Liver (tissue), 9 donors: ENCODE results near the gene DNMT3A. TPM values are rescaled to one million over a fixed set of nuclear protein-coding genes. Genes with fewer than 3 reads are reported as not detected.

Source experiments
- DNase-seq: peaks from one replicate; pipeline ENCODE4 v3.0.0-alpha.2; 2017; ENCODE audit warnings: low spot score
- H3K27ac ChIP-seq, 2 donors: one replicate each; pipeline ENCODE4 v1.7.0; 2013; ENCODE audit warnings: inconsistent platforms in 2 of 2, low read length in 2 of 2, control low read depth in 1 of 2, low read depth in 1 of 2, mild to moderate bottlenecking in 1 of 2
- H3K27me3 ChIP-seq, 4 donors: one replicate each; pipeline versions ENCODE4 v1.6.1 to v1.7.0; 2013; ENCODE audit warnings: low read length in 3 of 4, inconsistent platforms in 1 of 4, mild to moderate bottlenecking in 1 of 4, moderate library complexity in 1 of 4; ENCODE audit not compliant: control insufficient read depth in 4 of 4, insufficient read depth in 4 of 4
- H3K36me3 ChIP-seq, 4 donors: one replicate each; pipeline versions ENCODE4 v1.6.1 to v1.7.0; 2013; ENCODE audit warnings: low read length in 3 of 4, mild to moderate bottlenecking in 3 of 4, low read depth in 1 of 4, moderate library complexity in 1 of 4; ENCODE audit not compliant: control insufficient read depth in 4 of 4, insufficient read depth in 3 of 4
- H3K4me1 ChIP-seq, 4 donors: one replicate each; pipeline versions ENCODE4 v1.6.1 to v1.7.0; 2013; ENCODE audit warnings: low read length in 3 of 4, mild to moderate bottlenecking in 3 of 4, moderate library complexity in 1 of 4; ENCODE audit not compliant: control insufficient read depth in 4 of 4, insufficient read depth in 4 of 4
- H3K4me3 ChIP-seq, 3 donors: one replicate each; pipeline versions ENCODE4 v1.6.1 to v1.7.0; 2013; ENCODE audit warnings: low read length in 3 of 3, control low read depth in 1 of 3, low read depth in 1 of 3, mild to moderate bottlenecking in 1 of 3
- H3K9ac ChIP-seq, 2 donors: one replicate each; pipeline ENCODE4 v1.7.0; 2013; ENCODE audit warnings: low read length in 2 of 2, mild to moderate bottlenecking in 2 of 2, moderate library complexity in 2 of 2, control low read depth in 1 of 2, low read depth in 1 of 2
- H3K9me3 ChIP-seq, 4 donors: one replicate each; pipeline versions ENCODE4 v1.6.1 to v1.7.0; 2013; ENCODE audit warnings: low read length in 3 of 4; ENCODE audit not compliant: control insufficient read depth in 4 of 4
- ATF3 ChIP-seq: IDR thresholded peaks from 2 replicates; pipeline ENCODE4 v1.6.1; 2016; ENCODE audit warnings: antibody characterized with exemption
- EGR1 ChIP-seq, 2 donors: IDR thresholded peaks; 2 replicates each; pipeline ENCODE4 v1.6.1; 2016 to 2018; ENCODE audit warnings: antibody characterized with exemption in 2 of 2, low read depth in 2 of 2
- FOXA1 ChIP-seq: IDR thresholded peaks from 2 replicates; pipeline ENCODE4 v1.6.1; 2016; ENCODE audit warnings: antibody characterized with exemption
- FOXA2 ChIP-seq: IDR thresholded peaks from 2 replicates; pipeline ENCODE4 v1.6.1; 2016; ENCODE audit warnings: antibody characterized with exemption
- GABPA ChIP-seq, 2 donors: IDR thresholded peaks in 1 of 2; conservative IDR thresholded peaks in 1 of 2; 2 replicates each; pipeline ENCODE4 v1.6.1; 2016; ENCODE audit warnings: antibody characterized with exemption in 2 of 2, mild to moderate bottlenecking in 1 of 2, moderate library complexity in 1 of 2
- HNF4A ChIP-seq, 2 donors: conservative IDR thresholded peaks; 2 replicates each; pipeline ENCODE4 v1.6.1; 2016; ENCODE audit warnings: antibody characterized with exemption in 2 of 2, mild to moderate bottlenecking in 2 of 2
- HNF4G ChIP-seq: IDR thresholded peaks from 2 replicates; pipeline ENCODE4 v1.6.1; 2016; ENCODE audit warnings: antibody characterized with exemption
- JUND ChIP-seq, 2 donors: IDR thresholded peaks; 2 replicates each; pipeline ENCODE4 v1.6.1; 2016; ENCODE audit warnings: antibody characterized with exemption in 2 of 2
- MAX ChIP-seq: IDR thresholded peaks from 2 replicates; pipeline ENCODE4 v1.6.1; 2016; ENCODE audit warnings: antibody characterized with exemption
- NR2F2 ChIP-seq: IDR thresholded peaks from 2 replicates; pipeline ENCODE4 v1.6.1; 2016; ENCODE audit warnings: antibody characterized with exemption
- RAD21 ChIP-seq, 2 donors: IDR thresholded peaks; 2 replicates each; pipeline ENCODE4 v1.6.1; 2016; ENCODE audit warnings: antibody characterized with exemption in 2 of 2, mild to moderate bottlenecking in 2 of 2
- RXRA ChIP-seq, 2 donors: IDR thresholded peaks; 2 replicates each; pipeline ENCODE4 v1.6.1; 2017 to 2018; ENCODE audit warnings: antibody characterized with exemption in 2 of 2, mild to moderate bottlenecking in 1 of 2
- SP1 ChIP-seq: IDR thresholded peaks from 2 replicates; pipeline ENCODE4 v1.6.1; 2018; ENCODE audit warnings: antibody characterized with exemption, mild to moderate bottlenecking
- TAF1 ChIP-seq: conservative IDR thresholded peaks from 2 replicates; pipeline ENCODE4 v1.6.1; 2016; ENCODE audit warnings: antibody characterized with exemption, mild to moderate bottlenecking
- YY1 ChIP-seq: IDR thresholded peaks from 2 replicates; pipeline ENCODE4 v1.6.1; 2016; ENCODE audit warnings: antibody characterized with exemption, mild to moderate bottlenecking
- WGBS: extraction: QIAGEN DNeasy Blood & Tissue Kit; methylation state at CpG from one replicate; pipeline ENCODE4 v1.1.7; 2013; 5-methylcytosine and 5-hydroxymethylcytosine counted together
- polyA plus RNA-seq, 2 donors: library from polyadenylated mRNA; stranded (reverse) in 1 of 2; unstranded in 1 of 2; fragments of 200-250 nt in 1 of 2; fragments of >200 nt in 1 of 2; fragmentation: Nextera tagmentation in 1 of 2; extraction: Ambion mirVana in 1 of 2; gene quantifications; one replicate each; pipeline versions ENCODE4 v1.2.1 to v1.2.3, GENCODE V29; 2013 to 2015
- total RNA-seq, 2 donors: library from RNA; depleted of rRNA; stranded (reverse); fragments of >200 nt; gene quantifications; one replicate each; pipeline ENCODE4 v1.2.3, GENCODE V29; 2014
- TF ChIP-seq, protein P1 (sequence below): IDR thresholded peaks from 2 replicates; pipeline ENCODE4 v1.6.1; 2016; ENCODE audit warnings: antibody characterized with exemption
- TF ChIP-seq, protein P2 (sequence below): fragments of 150-350 bp; IDR thresholded peaks from 2 replicates; pipeline ENCODE4 v1.5.1; 2017; ENCODE audit warnings: improper control_type of control experiment, low read depth, low read length; ENCODE audit not compliant: missing input control
- TF ChIP-seq, protein P3 (sequence below): IDR thresholded peaks from 2 replicates; pipeline ENCODE4 v1.6.1; 2016; ENCODE audit warnings: antibody characterized with exemption, mild to moderate bottlenecking
- donor health status: healthy.
- donor health status: healthy.
- donor health status: healthy.
- donor health status: healthy.
- donor health status: healthy.

The DNMT3A gene
- total and polyA plus RNA-seq, 4 donors: 3.5 to 24.2 (median 8.1) TPM

- no peak for DNase-seq
- Histone ChIP-seq H3K4me3 (no peak overlapping the region), H3K9me3 (no peaks in the 10 kb centered on the region), H3K36me3 (peaks cover 1 to 11% (median 4%) of the 10 kb centered on the region in 4 donors), H3K4me1 (peaks cover 3 to 15% (median 7%) of the 10 kb centered on the region in 4 donors), H3K27ac (no peak overlapping the region), H3K27me3 (no peaks in the 10 kb centered on the region), H3K9ac (no peak overlapping the region)
- 90% methylated on average over 7 of the region's 7 CpGs for WGBS
- TF ChIP-seq, protein P1, sequence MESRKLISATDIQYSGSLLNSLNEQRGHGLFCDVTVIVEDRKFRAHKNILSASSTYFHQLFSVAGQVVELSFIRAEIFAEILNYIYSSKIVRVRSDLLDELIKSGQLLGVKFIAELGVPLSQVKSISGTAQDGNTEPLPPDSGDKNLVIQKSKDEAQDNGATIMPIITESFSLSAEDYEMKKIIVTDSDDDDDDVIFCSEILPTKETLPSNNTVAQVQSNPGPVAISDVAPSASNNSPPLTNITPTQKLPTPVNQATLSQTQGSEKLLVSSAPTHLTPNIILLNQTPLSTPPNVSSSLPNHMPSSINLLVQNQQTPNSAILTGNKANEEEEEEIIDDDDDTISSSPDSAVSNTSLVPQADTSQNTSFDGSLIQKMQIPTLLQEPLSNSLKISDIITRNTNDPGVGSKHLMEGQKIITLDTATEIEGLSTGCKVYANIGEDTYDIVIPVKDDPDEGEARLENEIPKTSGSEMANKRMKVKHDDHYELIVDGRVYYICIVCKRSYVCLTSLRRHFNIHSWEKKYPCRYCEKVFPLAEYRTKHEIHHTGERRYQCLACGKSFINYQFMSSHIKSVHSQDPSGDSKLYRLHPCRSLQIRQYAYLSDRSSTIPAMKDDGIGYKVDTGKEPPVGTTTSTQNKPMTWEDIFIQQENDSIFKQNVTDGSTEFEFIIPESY: no peak
- no peak for TF ChIP-seq SP1
- no peak for TF ChIP-seq HNF4G
- no peak for TF ChIP-seq GABPA (IDR thresholded peaks at IDR 0.05 in 1 of 2, conservative IDR thresholded peaks at IDR 0.05 in 1 of 2)
- no peak for TF ChIP-seq HNF4A (conservative IDR thresholded peaks at IDR 0.05)
- no peak for TF ChIP-seq RXRA (IDR thresholded peaks at IDR 0.05)
- TF ChIP-seq, protein P2, sequence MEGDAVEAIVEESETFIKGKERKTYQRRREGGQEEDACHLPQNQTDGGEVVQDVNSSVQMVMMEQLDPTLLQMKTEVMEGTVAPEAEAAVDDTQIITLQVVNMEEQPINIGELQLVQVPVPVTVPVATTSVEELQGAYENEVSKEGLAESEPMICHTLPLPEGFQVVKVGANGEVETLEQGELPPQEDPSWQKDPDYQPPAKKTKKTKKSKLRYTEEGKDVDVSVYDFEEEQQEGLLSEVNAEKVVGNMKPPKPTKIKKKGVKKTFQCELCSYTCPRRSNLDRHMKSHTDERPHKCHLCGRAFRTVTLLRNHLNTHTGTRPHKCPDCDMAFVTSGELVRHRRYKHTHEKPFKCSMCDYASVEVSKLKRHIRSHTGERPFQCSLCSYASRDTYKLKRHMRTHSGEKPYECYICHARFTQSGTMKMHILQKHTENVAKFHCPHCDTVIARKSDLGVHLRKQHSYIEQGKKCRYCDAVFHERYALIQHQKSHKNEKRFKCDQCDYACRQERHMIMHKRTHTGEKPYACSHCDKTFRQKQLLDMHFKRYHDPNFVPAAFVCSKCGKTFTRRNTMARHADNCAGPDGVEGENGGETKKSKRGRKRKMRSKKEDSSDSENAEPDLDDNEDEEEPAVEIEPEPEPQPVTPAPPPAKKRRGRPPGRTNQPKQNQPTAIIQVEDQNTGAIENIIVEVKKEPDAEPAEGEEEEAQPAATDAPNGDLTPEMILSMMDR: no peak
- no peak for TF ChIP-seq TAF1
- no peak for TF ChIP-seq NR2F2
- no peak for TF ChIP-seq EGR1 (IDR thresholded peaks at IDR 0.05; ENCODE audit: low read depth in 2 of 2)
- TF ChIP-seq, protein P3, sequence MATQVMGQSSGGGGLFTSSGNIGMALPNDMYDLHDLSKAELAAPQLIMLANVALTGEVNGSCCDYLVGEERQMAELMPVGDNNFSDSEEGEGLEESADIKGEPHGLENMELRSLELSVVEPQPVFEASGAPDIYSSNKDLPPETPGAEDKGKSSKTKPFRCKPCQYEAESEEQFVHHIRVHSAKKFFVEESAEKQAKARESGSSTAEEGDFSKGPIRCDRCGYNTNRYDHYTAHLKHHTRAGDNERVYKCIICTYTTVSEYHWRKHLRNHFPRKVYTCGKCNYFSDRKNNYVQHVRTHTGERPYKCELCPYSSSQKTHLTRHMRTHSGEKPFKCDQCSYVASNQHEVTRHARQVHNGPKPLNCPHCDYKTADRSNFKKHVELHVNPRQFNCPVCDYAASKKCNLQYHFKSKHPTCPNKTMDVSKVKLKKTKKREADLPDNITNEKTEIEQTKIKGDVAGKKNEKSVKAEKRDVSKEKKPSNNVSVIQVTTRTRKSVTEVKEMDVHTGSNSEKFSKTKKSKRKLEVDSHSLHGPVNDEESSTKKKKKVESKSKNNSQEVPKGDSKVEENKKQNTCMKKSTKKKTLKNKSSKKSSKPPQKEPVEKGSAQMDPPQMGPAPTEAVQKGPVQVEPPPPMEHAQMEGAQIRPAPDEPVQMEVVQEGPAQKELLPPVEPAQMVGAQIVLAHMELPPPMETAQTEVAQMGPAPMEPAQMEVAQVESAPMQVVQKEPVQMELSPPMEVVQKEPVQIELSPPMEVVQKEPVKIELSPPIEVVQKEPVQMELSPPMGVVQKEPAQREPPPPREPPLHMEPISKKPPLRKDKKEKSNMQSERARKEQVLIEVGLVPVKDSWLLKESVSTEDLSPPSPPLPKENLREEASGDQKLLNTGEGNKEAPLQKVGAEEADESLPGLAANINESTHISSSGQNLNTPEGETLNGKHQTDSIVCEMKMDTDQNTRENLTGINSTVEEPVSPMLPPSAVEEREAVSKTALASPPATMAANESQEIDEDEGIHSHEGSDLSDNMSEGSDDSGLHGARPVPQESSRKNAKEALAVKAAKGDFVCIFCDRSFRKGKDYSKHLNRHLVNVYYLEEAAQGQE: no peak
- no peak for TF ChIP-seq RAD21 (IDR thresholded peaks at IDR 0.05)
- no peak for TF ChIP-seq YY1
- TF ChIP-seq FOXA1: no peak
- TF ChIP-seq ATF3: no peak
- TF ChIP-seq MAX: no peak
- TF ChIP-seq FOXA2: no peak
- no peak for TF ChIP-seq JUND (IDR thresholded peaks at IDR 0.05)
Measured at GRCh38 chr2:25297738-25298137, 44.0 kb downstream of the DNMT3A start.
